Body of pancreas (tissue), 4 donors: ENCODE measurements around the gene RRAS. TPM values are rescaled to one million over a fixed set of nuclear protein-coding genes. Genes with fewer than 3 reads are reported as not detected.

Experiments used
- ATAC-seq: fragments of 150-250 bp; one replicate; pipeline ENCODE4 v1.9.1; 2016
- DNase-seq, 4 donors: peaks; one replicate each; pipeline ENCODE4 v3.0.0-alpha.2; 2019
- H3K27ac ChIP-seq, 4 donors: fragments of 200-600 bp; sonication (generic); 1 replicate in 3 of 4; 2 replicates in 1 of 4; pipeline versions ENCODE4 v1.5.1 to v1.6.1; 2016 to 2019; ENCODE audit warnings: mild to moderate bottlenecking in 1 of 4, mixed read lengths in 1 of 4, moderate library complexity in 1 of 4
- H3K27me3 ChIP-seq, 2 donors: fragments of 200-600 bp; sonication (generic); one replicate each; pipeline ENCODE4 v1.6.0; 2016; ENCODE audit warnings: mild to moderate bottlenecking in 1 of 2
- H3K36me3 ChIP-seq, 2 donors: fragments of 200-600 bp; sonication (generic); replicated peaks in 1 of 2; 2 replicates each; pipeline ENCODE4 v1.5.1; 2016; ENCODE audit warnings: low read depth in 2 of 2; ENCODE audit not compliant: insufficient read depth in 1 of 2
- H3K4me1 ChIP-seq: fragments of 200-600 bp; sonication (generic); one replicate; pipeline ENCODE4 v1.6.0; 2016
- H3K4me3 ChIP-seq, 2 donors: fragments of 200-600 bp; sonication (generic); 1 replicate in 1 of 2; 2 replicates in 1 of 2; pipeline ENCODE4 v1.5.1; 2016 to 2019
- H3K9me3 ChIP-seq, 3 donors: fragments of 200-600 bp; sonication (generic); 1 replicate in 2 of 3; 2 replicates in 1 of 3; pipeline ENCODE4 v1.5.1; 2016
- CTCF ChIP-seq, 7 experiments: fragments of 450-650 bp in 4 of 7; fragments of 200-600 bp in 3 of 7; sonication (generic) in 3 of 7; IDR thresholded peaks; one replicate each; pipeline ENCODE4 v1.5.1; 2016 to 2019; ENCODE audit warnings: antibody characterized with exemption in 7 of 7
- POLR2A ChIP-seq, 3 donors: fragments of 450-650 bp; IDR thresholded peaks; one replicate each; pipeline ENCODE4 v1.6.1; 2016; ENCODE audit warnings: antibody characterized with exemption in 3 of 3, mild to moderate bottlenecking in 2 of 3
- WGBS, 2 donors: methylation state at CpG; one replicate each; pipeline ENCODE4 v1.1.5; 2017; 5-methylcytosine and 5-hydroxymethylcytosine counted together
- intact Hi-C: fragments of 100-400 bp; cut with DNase I; formaldehyde crosslinking; loops from one replicate; pipeline ENCODE4 v1.15.1; 2023
- total RNA-seq, 2 donors: library from RNA; depleted of rRNA; stranded (reverse); fragments of >200 nt; gene quantifications; one replicate each; pipeline ENCODE4 v1.1.0, GENCODE V29; 2016

RRAS gene
- total RNA-seq, 2 donors from 2014 or later: 10.9 to 17.9 TPM

- TF ChIP-seq POLR2A (IDR thresholded peaks at IDR 0.05) (no peak), CTCF (IDR thresholded peaks at IDR 0.05) (no peak)
- Histone ChIP-seq H3K4me1 (peaks cover 33% of the 10 kb centered on the region), H3K36me3 (peaks cover 2 to 16% of the 10 kb centered on the region in 2 donors), H3K27me3 (no peaks in the 10 kb centered on the region), H3K27ac (no peak overlapping the region), H3K9me3 (no peaks in the 10 kb centered on the region), H3K4me3 (no peak overlapping the region)
- ATAC-seq: no peak
- DNase-seq: no peak
- WGBS, 2 donors: 67 to 92% methylated on average over 10 to 11 of the region's 12 CpGs
- intact Hi-C loops: no loop called here
These were observed 47.2 kb upstream of the RRAS start for GRCh38 chr19:49687150-49687549.

- H3K4me3 ChIP-seq: no peak overlapping the region
- H3K4me1 ChIP-seq: peaks cover 30% of the 10 kb centered on the region
- ATAC-seq: no peak
- TF ChIP-seq CTCF (IDR thresholded peaks at IDR 0.05) (no peak), POLR2A (IDR thresholded peaks at IDR 0.05) (no peak)
- peaks cover 6 to 21% of the 10 kb centered on the region in 2 donors for H3K36me3 ChIP-seq
- no peak for DNase-seq
- intact Hi-C loops: no loop called here
- 86 to 93% methylated on average over 11 to 17 of the region's 27 CpGs for WGBS, 2 donors
- H3K9me3 ChIP-seq: no peaks in the 10 kb centered on the region
- H3K27me3 ChIP-seq: no peaks in the 10 kb centered on the region
- H3K27ac ChIP-seq: no peak overlapping the region
These were observed 46.7 kb upstream of the RRAS start for GRCh38 chr19:49686503-49687088.

GRCh38 chr19:49685845-49686332 is 45.9 kb upstream of the RRAS start:
- H3K4me3 ChIP-seq: no peak overlapping the region
- DNase-seq: no peak
- intact Hi-C loops: no loop called here
- H3K27me3 ChIP-seq: no peaks in the 10 kb centered on the region
- no peaks in the 10 kb centered on the region for H3K9me3 ChIP-seq
- H3K4me1 ChIP-seq: peaks cover 27% of the 10 kb centered on the region
- no peak for ATAC-seq
- H3K27ac ChIP-seq: no peak overlapping the region
- H3K36me3 ChIP-seq: peaks cover 6 to 21% of the 10 kb centered on the region in 2 donors
- WGBS, 2 donors: 81 to 82% methylated on average over 20 to 23 of the region's 23 CpGs
- TF ChIP-seq POLR2A (IDR thresholded peaks at IDR 0.05) (no peak), CTCF (IDR thresholded peaks at IDR 0.05) (no peak)

- H3K27ac ChIP-seq: no peak overlapping the region
- intact Hi-C loops: no loop called here
- TF ChIP-seq CTCF (IDR thresholded peaks at IDR 0.05): no peak
- no peak for TF ChIP-seq POLR2A (IDR thresholded peaks at IDR 0.05)
- no peak for DNase-seq
- H3K4me1 ChIP-seq: peaks cover 27% of the 10 kb centered on the region
- H3K27me3 ChIP-seq: no peaks in the 10 kb centered on the region
- peaks cover 6 to 21% of the 10 kb centered on the region in 2 donors for H3K36me3 ChIP-seq
- H3K4me3 ChIP-seq: no peak overlapping the region
- 86 to 88% methylated on average over 4 to 12 of the region's 13 CpGs for WGBS, 2 donors
- H3K9me3 ChIP-seq: no peaks in the 10 kb centered on the region
- ATAC-seq: no peak
These were observed 45.1 kb upstream of the RRAS start for GRCh38 chr19:49684983-49685553.
